ENCODE measurements around the gene CCDC142.

DNA sequence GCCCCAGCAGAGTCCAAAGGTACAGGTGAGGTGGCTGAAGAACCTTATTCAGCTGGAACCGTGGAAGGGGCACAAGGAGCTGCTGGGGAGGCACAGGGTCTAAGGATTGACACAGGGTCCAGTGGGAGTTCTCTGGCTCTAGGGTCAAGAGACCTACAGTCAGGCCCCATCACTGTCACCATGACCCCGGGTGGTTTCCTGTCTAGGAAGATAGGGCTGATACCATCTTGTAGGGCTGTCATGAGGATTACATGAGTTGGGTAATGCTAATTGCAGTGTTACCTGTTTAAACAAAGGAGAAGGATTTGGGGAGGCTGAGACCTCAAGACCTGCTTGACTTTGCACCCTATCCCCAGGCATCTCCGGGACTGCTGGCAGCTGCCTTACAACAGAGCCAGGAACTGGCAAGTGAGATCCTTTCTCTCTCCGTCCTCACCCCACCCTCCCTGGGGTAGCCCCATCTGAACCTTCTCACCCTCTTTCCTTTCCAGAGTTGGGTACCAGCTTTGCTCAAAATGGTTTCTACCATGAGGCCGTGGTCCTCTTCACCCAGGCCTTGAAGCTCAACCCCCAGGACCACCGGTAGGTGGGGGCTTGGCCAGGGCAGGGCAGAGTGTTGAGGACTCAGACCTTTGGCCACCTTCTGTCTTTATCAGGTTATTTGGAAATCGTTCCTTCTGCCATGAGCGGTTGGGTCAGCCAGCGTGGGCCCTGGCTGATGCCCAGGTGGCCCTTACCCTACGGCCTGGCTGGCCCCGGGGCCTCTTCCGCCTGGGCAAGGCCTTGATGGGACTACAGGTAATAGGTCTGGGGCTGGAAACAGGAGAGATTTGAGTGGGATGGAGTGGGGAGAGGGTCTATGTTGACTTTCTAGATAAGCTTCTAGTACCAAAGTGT is 9.1 kb upstream of the CCDC142 start:
- TF ChIP-seq POLR2A (IDR thresholded peaks at IDR 0.05; ENCODE audit: low read length), result no peak
- TF ChIP-seq GATA1 (IDR thresholded peaks at IDR 0.05; ENCODE audit: low read depth, low read length), result no peak
